Suprapubic skin (tissue), 3 donors: ENCODE measurements around the gene PSG5.
"Not testable (repeated sequence)": the region's sequence is repeated elsewhere in the genome, so short reads cannot be mapped to it uniquely, and the experiment has no call there.

Experiments used
- POLR2AphosphoS5 ChIP-seq, 3 donors: sonication (generic); formaldehyde crosslinking; IDR thresholded peaks; one replicate each; pipeline ENCODE4 v1.6.1; 2017; ENCODE audit warnings: antibody characterized with exemption in 3 of 3
- TF ChIP-seq, protein P1 (sequence below), 2 donors: fragments of 200-600 bp in 1 of 2; fragments of 450-650 bp in 1 of 2; sonication (generic) in 1 of 2; IDR thresholded peaks; one replicate each; pipeline ENCODE4 v1.5.1; 2016 to 2019; ENCODE audit warnings: antibody characterized with exemption in 2 of 2, mild to moderate bottlenecking in 1 of 2, moderate library complexity in 1 of 2

DNA sequence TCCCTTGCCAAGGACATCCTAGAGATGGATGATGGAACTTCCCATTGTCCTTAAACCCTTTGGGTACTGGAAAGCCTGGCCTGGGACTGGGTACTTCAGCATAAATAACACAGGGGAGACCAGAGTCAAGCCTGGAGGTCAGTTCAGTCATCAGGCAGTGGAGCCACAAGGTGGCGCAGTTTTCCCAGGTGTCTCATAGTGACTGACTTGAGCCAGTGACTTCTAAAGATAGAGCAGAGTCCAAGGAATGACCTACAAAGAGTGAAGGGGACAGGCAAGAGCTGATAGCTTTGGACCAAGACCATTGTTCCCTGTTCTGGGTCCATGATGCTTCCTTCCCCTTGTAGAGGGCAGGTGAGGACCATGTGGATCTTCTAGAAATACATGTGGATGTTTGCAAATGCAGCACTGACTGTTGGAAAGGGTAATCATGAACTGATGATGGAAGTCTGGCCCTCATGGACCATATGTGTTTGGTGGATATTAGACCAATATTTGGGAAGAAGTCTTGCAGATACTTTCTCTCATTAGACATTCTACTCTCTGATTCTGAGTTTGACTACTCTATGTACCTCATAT is 6.7 kb downstream of the PSG5 start:
- not testable (repeated sequence) for TF ChIP-seq POLR2AphosphoS5 (IDR thresholded peaks at IDR 0.05)
- TF ChIP-seq, protein P1, sequence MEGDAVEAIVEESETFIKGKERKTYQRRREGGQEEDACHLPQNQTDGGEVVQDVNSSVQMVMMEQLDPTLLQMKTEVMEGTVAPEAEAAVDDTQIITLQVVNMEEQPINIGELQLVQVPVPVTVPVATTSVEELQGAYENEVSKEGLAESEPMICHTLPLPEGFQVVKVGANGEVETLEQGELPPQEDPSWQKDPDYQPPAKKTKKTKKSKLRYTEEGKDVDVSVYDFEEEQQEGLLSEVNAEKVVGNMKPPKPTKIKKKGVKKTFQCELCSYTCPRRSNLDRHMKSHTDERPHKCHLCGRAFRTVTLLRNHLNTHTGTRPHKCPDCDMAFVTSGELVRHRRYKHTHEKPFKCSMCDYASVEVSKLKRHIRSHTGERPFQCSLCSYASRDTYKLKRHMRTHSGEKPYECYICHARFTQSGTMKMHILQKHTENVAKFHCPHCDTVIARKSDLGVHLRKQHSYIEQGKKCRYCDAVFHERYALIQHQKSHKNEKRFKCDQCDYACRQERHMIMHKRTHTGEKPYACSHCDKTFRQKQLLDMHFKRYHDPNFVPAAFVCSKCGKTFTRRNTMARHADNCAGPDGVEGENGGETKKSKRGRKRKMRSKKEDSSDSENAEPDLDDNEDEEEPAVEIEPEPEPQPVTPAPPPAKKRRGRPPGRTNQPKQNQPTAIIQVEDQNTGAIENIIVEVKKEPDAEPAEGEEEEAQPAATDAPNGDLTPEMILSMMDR (IDR thresholded peaks at IDR 0.05) = peak in 1 of 2 donors; percentile 23
